ENCODE results near the gene GFER. TPM values are rescaled to one million over a fixed set of nuclear protein-coding genes. Genes with fewer than 3 reads are reported as not detected.
A peak's percentile ranks its signal among the peaks of the same experiment; 100 is the strongest.

Gene GFER
- polyA plus RNA-seq, 4 donors, result 50.4 to 261 (median 94.7) TPM

DNA sequence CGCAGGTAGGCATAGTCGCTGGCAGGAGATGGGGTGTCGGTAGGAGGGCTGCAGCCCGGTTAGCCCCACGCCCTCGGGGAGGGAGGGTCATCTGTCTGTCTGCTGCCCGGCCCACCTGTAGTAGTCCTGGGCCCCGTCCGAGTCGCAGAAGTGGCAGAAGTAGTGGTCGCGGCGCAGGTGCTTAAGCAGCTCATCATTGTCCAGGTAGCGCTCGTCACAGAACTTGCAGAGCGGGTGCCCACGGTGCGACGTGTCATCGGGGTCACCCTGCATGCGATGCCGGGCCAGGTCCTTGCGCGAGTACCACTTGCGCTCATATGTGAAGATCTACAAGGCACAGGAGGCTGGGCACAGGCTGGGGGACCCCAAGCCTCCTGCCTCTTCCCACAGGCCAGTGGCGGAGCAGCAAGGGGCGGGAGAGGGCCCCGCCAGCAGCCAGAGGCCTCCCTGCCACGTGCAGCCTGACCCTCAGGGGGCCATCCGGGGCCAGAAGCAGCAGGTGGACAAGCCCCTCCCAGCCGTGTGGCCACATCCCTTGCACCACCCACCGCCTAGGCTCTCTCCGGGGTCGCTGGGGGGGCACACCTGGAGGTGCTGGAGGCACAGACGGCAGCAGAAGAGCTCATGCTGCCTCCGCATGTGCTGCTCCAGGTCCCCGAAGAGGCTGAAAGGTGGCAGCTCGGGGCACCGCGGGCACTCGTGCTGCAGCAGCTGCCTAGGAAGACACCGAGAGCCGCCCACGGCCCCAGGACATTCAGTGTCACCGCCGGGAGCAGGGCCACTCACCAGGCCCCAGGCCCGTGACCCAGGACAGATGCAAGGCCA, 18.6 kb downstream of the GFER start:
- FAIRE-seq (no peak), DNase-seq (no peak)
- WGBS, 3 donors, result 93 to 95% (median 93%) methylated on average over 47 of the region's 47 CpGs
- no peak overlapping the region for H3K4me3 ChIP-seq (ENCODE audit: low read depth in 1 of 3, low read length in 3 of 3)
- peaks cover 10 to 95% (median 28%) of the 10 kb centered on the region in 3 donors for H3K36me3 ChIP-seq (ENCODE audit: control insufficient read depth in 3 of 3, insufficient read depth in 2 of 3, low read depth in 1 of 3, low read length in 3 of 3)
- H3K9me3 ChIP-seq (ENCODE audit: control insufficient read depth in 2 of 2, insufficient read depth in 1 of 2, low read depth in 1 of 2, low read length in 1 of 2), result no peaks in the 10 kb centered on the region
- no peak overlapping the region for H3K27ac ChIP-seq (ENCODE audit: low read depth in 1 of 3, low read length in 2 of 3)
- peaks cover 0 to 20% (median 8%) of the 10 kb centered on the region in 3 donors for H3K4me1 ChIP-seq (ENCODE audit: control insufficient read depth in 3 of 3, insufficient read depth in 2 of 3, low read depth in 1 of 3, low read length in 2 of 3)
- no peaks in the 10 kb centered on the region for H3K27me3 ChIP-seq (ENCODE audit: control insufficient read depth in 3 of 3, insufficient read depth in 3 of 3, low read length in 3 of 3)

- Histone ChIP-seq H3K36me3 (ENCODE audit: control insufficient read depth in 3 of 3, insufficient read depth in 2 of 3, low read depth in 1 of 3, low read length in 3 of 3) (peaks cover 10 to 95% (median 28%) of the 10 kb centered on the region in 3 donors), H3K27me3 (ENCODE audit: control insufficient read depth in 3 of 3, insufficient read depth in 3 of 3, low read length in 3 of 3) (no peaks in the 10 kb centered on the region), H3K27ac (ENCODE audit: low read depth in 1 of 3, low read length in 2 of 3) (no peak overlapping the region), H3K4me3 (ENCODE audit: low read depth in 1 of 3, low read length in 3 of 3) (no peak overlapping the region), H3K9me3 (ENCODE audit: control insufficient read depth in 2 of 2, insufficient read depth in 1 of 2, low read depth in 1 of 2, low read length in 1 of 2) (no peaks in the 10 kb centered on the region), H3K4me1 (ENCODE audit: control insufficient read depth in 3 of 3, insufficient read depth in 2 of 3, low read depth in 1 of 3, low read length in 2 of 3) (peaks cover 0 to 28% (median 8%) of the 10 kb centered on the region in 3 donors)
- WGBS, 3 donors, result 61 to 87% (median 81%) methylated on average over 7 to 8 of the region's 8 CpGs
- no peak for DNase-seq
- FAIRE-seq, result no peak
These were observed 19.3 kb downstream of the GFER start for GRCh38 chr16:2003231-2003826.

- Histone ChIP-seq H3K36me3 (ENCODE audit: control insufficient read depth in 3 of 3, insufficient read depth in 2 of 3, low read depth in 1 of 3, low read length in 3 of 3) (peaks cover 10 to 88% (median 23%) of the 10 kb centered on the region in 3 donors), H3K9me3 (ENCODE audit: control insufficient read depth in 2 of 2, insufficient read depth in 1 of 2, low read depth in 1 of 2, low read length in 1 of 2) (no peaks in the 10 kb centered on the region), H3K4me1 (ENCODE audit: control insufficient read depth in 3 of 3, insufficient read depth in 2 of 3, low read depth in 1 of 3, low read length in 2 of 3) (peaks cover 0 to 33% (median 12%) of the 10 kb centered on the region in 3 donors), H3K4me3 (ENCODE audit: low read depth in 1 of 3, low read length in 3 of 3) (no peak overlapping the region), H3K27ac (ENCODE audit: low read depth in 1 of 3, low read length in 2 of 3) (peak overlapping the region in 2 of 3 donors; percentile 20 to 42), H3K27me3 (ENCODE audit: control insufficient read depth in 3 of 3, insufficient read depth in 3 of 3, low read length in 3 of 3) (no peaks in the 10 kb centered on the region)
- WGBS, 3 donors, result 22 to 26% (median 23%) methylated on average over 33 to 36 of the region's 36 CpGs
- FAIRE-seq (no peak), DNase-seq (peak; percentile 91 to 93)
These were observed 20.0 kb downstream of the GFER start for GRCh38 chr16:2003827-2004641.

DNA sequence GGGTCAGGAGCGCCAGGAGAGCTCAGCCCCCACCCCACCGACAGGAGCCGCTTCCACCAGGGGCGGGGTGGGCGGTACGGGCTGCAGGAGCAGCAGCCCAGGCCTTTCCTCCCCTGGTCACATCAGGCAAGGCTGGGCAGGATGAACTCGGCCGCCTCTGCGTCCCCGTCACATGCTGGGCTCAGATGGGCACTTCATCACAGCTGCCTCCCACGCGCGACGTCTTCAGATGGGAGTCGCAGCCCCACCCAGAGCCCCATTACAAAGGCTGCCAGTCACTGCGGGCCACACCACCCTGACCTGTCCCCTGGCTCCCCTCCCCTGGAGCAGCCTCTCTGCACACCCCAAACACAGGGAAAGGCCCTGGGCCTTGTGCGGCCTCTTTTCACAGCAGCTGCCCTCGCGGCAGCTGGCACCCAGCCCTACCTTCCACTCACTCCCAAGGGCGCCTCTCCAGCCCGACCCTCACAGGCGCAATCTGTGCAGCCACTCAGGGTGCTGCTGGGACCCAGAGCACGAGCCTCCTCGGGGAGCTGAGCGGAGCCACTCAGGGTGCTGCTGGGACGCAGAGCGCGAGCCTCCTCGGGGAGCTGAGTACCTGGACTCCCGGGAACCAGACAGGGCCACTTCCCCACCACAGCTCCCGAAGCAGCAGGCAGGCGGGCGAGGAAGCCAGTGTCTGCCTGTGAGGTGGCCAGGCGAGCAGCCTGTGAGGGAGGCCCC, 21.0 kb downstream of the GFER start:
- WGBS, 3 donors, result 77 to 85% (median 83%) methylated on average over 33 to 34 of the region's 34 CpGs
- Histone ChIP-seq H3K36me3 (ENCODE audit: control insufficient read depth in 3 of 3, insufficient read depth in 2 of 3, low read depth in 1 of 3, low read length in 3 of 3) (peaks cover 8 to 79% (median 16%) of the 10 kb centered on the region in 3 donors), H3K4me3 (ENCODE audit: low read depth in 1 of 3, low read length in 3 of 3) (no peak overlapping the region), H3K9me3 (ENCODE audit: control insufficient read depth in 2 of 2, insufficient read depth in 1 of 2, low read depth in 1 of 2, low read length in 1 of 2) (no peaks in the 10 kb centered on the region), H3K27ac (ENCODE audit: low read depth in 1 of 3, low read length in 2 of 3) (no peak overlapping the region), H3K4me1 (ENCODE audit: control insufficient read depth in 3 of 3, insufficient read depth in 2 of 3, low read depth in 1 of 3, low read length in 2 of 3) (peaks cover 0 to 33% (median 12%) of the 10 kb centered on the region in 3 donors), H3K27me3 (ENCODE audit: control insufficient read depth in 3 of 3, insufficient read depth in 3 of 3, low read length in 3 of 3) (no peaks in the 10 kb centered on the region)
- DNase-seq (no peak), FAIRE-seq (no peak)

DNA sequence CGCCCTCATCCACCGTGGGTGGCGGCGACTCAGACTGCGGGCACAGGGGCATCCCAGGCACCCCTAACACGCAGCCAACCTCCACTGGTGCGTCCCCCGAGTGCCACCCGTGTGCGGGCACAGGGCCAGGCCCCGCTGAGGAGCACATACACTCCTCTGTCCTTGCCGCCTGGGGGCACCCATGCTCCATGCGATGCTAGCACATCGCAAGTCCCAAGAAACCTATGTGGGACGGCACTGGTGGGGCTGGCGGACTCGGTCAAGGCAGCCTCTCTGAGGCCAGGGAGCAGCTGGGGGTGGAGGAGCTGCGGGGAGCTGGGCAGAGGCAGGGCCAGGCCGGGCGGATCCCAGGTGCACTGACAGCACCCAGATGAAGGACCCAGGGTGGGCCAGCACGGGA, 21.7 kb downstream of the GFER start:
- Histone ChIP-seq H3K9me3 (ENCODE audit: control insufficient read depth in 2 of 2, insufficient read depth in 1 of 2, low read depth in 1 of 2, low read length in 1 of 2) (no peaks in the 10 kb centered on the region), H3K27me3 (ENCODE audit: control insufficient read depth in 3 of 3, insufficient read depth in 3 of 3, low read length in 3 of 3) (no peaks in the 10 kb centered on the region), H3K36me3 (ENCODE audit: control insufficient read depth in 3 of 3, insufficient read depth in 2 of 3, low read depth in 1 of 3, low read length in 3 of 3) (peaks cover 8 to 72% (median 11%) of the 10 kb centered on the region in 3 donors), H3K27ac (ENCODE audit: low read depth in 1 of 3, low read length in 2 of 3) (no peak overlapping the region), H3K4me3 (ENCODE audit: low read depth in 1 of 3, low read length in 3 of 3) (no peak overlapping the region), H3K4me1 (ENCODE audit: control insufficient read depth in 3 of 3, insufficient read depth in 2 of 3, low read depth in 1 of 3, low read length in 2 of 3) (peaks cover 0 to 39% (median 15%) of the 10 kb centered on the region in 3 donors)
- FAIRE-seq (no peak), DNase-seq (no peak)
- 79 to 89% (median 86%) methylated on average over 21 of the region's 21 CpGs for WGBS, 3 donors

DNA sequence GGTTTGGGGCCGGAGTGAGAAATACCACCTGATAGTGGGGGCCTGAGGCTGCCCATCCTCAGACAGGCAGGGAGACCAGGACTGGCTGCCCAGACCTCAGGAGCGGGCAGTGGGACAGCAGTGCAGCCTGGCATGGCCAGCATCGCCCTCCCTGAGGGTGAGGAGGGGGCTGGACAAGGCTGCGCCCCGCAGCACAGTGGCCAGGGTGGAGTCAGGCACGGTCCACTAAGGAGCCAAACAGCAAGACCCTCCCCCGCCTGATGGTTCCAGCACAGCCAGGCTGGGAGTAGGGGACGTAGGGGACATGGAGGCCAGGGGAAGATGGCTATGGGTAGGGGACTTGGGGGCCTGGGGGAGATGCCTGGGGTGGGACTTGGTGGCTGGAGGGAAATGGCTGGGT, 22.3 kb downstream of the GFER start:
- 92 to 98% (median 95%) methylated on average over 8 of the region's 8 CpGs for WGBS, 3 donors
- FAIRE-seq (no peak), DNase-seq (no peak)
- no peak overlapping the region for H3K27ac ChIP-seq (ENCODE audit: low read depth in 1 of 3, low read length in 2 of 3)
- H3K9me3 ChIP-seq (ENCODE audit: control insufficient read depth in 2 of 2, insufficient read depth in 1 of 2, low read depth in 1 of 2, low read length in 1 of 2), result no peaks in the 10 kb centered on the region
- H3K36me3 ChIP-seq (ENCODE audit: control insufficient read depth in 3 of 3, insufficient read depth in 2 of 3, low read depth in 1 of 3, low read length in 3 of 3), result peaks cover 4 to 65% (median 11%) of the 10 kb centered on the region in 3 donors
- H3K4me3 ChIP-seq (ENCODE audit: low read depth in 1 of 3, low read length in 3 of 3), result no peak overlapping the region
- H3K4me1 ChIP-seq (ENCODE audit: control insufficient read depth in 3 of 3, insufficient read depth in 2 of 3, low read depth in 1 of 3, low read length in 2 of 3), result peaks cover 0 to 40% (median 15%) of the 10 kb centered on the region in 3 donors
- H3K27me3 ChIP-seq (ENCODE audit: control insufficient read depth in 3 of 3, insufficient read depth in 3 of 3, low read length in 3 of 3), result no peaks in the 10 kb centered on the region

- H3K27me3 ChIP-seq (ENCODE audit: control insufficient read depth in 3 of 3, insufficient read depth in 3 of 3, low read length in 3 of 3), result no peaks in the 10 kb centered on the region
- FAIRE-seq, result no peak
- H3K36me3 ChIP-seq (ENCODE audit: control insufficient read depth in 3 of 3, insufficient read depth in 2 of 3, low read depth in 1 of 3, low read length in 3 of 3), result peaks cover 1 to 56% (median 2%) of the 10 kb centered on the region in 3 donors
- H3K9me3 ChIP-seq (ENCODE audit: control insufficient read depth in 2 of 2, insufficient read depth in 1 of 2, low read depth in 1 of 2, low read length in 1 of 2), result no peaks in the 10 kb centered on the region
- H3K4me3 ChIP-seq (ENCODE audit: low read depth in 1 of 3, low read length in 3 of 3), result no peak overlapping the region
- no peak for DNase-seq
- WGBS, 3 donors, result 66 to 79% (median 66%) methylated on average over 15 to 16 of the region's 16 CpGs
- peak overlapping the region in 2 of 3 donors; percentile 47 to 96 for H3K27ac ChIP-seq (ENCODE audit: low read depth in 1 of 3, low read length in 2 of 3)
- H3K4me1 ChIP-seq (ENCODE audit: control insufficient read depth in 3 of 3, insufficient read depth in 2 of 3, low read depth in 1 of 3, low read length in 2 of 3), result peaks cover 0 to 40% (median 15%) of the 10 kb centered on the region in 3 donors
These were observed 23.3 kb downstream of the GFER start for GRCh38 chr16:2007081-2007836.
